Measurements from ENCODE around the gene KLHL34.

KLHL34 gene

GRCh38 chrX:21606002-21606401, 52.1 kb downstream of the KLHL34 start:
- no peak overlapping the region for H3K4me3 ChIP-seq (ENCODE audit: low read depth, low read length)
- no peak for DNase-seq (ENCODE audit: low read depth)
- TF ChIP-seq CTCF (IDR thresholded peaks at IDR 0.05; ENCODE audit: insufficient read depth, low read depth, low read length, missing control alignments) = no peak
